Left lung (tissue), 10 donors: ENCODE data around the gene NAALADL2. TPM values are rescaled to one million over a fixed set of nuclear protein-coding genes. Genes with fewer than 3 reads are reported as not detected.
"Not testable (repeated sequence)": the region's sequence is repeated elsewhere in the genome, so short reads cannot be mapped to it uniquely, and the experiment has no call there.

Source experiments
- ATAC-seq: fragments of 200-7000 bp; cut with Tn5 transposase; one replicate; pipeline ENCODE4 v1.9.1; 2020; ENCODE audit warnings: moderate library complexity
- DNase-seq, 4 donors: peaks; one replicate each; pipeline ENCODE4 v3.0.0-alpha.2; 2013 to 2020
- H3K27ac ChIP-seq, 2 donors: fragments of 200-600 bp; sonication (generic) in 1 of 2; one replicate each; pipeline versions ENCODE4 v1.5.0 to v1.8.0; 2020 to 2021
- H3K27me3 ChIP-seq, 2 donors: fragments of 200-600 bp; sonication (generic) in 1 of 2; one replicate each; pipeline versions ENCODE4 v1.5.0 to v1.8.0; 2020 to 2021
- H3K36me3 ChIP-seq, 2 donors: fragments of 200-600 bp; sonication (generic) in 1 of 2; one replicate each; pipeline versions ENCODE4 v1.5.0 to v1.8.0; 2020 to 2021
- H3K4me1 ChIP-seq, 2 donors: fragments of 200-600 bp; one replicate each; pipeline ENCODE4 v1.8.0; 2021
- H3K4me3 ChIP-seq, 2 donors: fragments of 200-600 bp; sonication (generic) in 1 of 2; one replicate each; pipeline versions ENCODE4 v1.5.0 to v1.8.0; 2020 to 2021; ENCODE audit warnings: mild to moderate bottlenecking in 1 of 2
- H3K9me3 ChIP-seq, 2 donors: fragments of 200-600 bp; sonication (generic) in 1 of 2; one replicate each; pipeline versions ENCODE4 v1.5.0 to v1.8.0; 2020 to 2021
- CTCF ChIP-seq, 2 donors: fragments of 200-600 bp; sonication (generic) in 1 of 2; IDR thresholded peaks; one replicate each; pipeline versions ENCODE4 v1.5.0 to v1.8.0; 2021; ENCODE audit warnings: antibody characterized with exemption in 2 of 2
- intact Hi-C, 2 donors: fragments of 100-400 bp; cut with DNase I; formaldehyde crosslinking; loops; one replicate each; pipeline versions ENCODE4 v1.11.2 to v1.14.2; 2022
- polyA plus RNA-seq, 6 donors: library from polyadenylated mRNA; unstranded; fragments of 120-200 nt; gene quantifications; one replicate each; pipeline ENCODE4 v1.2.1, GENCODE V29; 2013; ENCODE audit not compliant: insufficient read length in 6 of 6
- total RNA-seq, 2 donors: library from RNA; stranded (reverse); fragmentation: NEBNext Ultra II Directional; extraction: Animal tissue kit (Norgen Biotek cat#: 25700); gene quantifications; one replicate each; pipeline ENCODE4 v1.2.1, GENCODE V29; 2021
- donor health status: DM: no; HTN: yes; CAD: no.
- donor health status: DM: no; HTN: no; CAD: no.

Gene NAALADL2
- total and polyA plus RNA-seq, 8 donors: 9.8 to 23.3 (median 17.8) TPM

GRCh38 chr3:175270866-175271265 lies 411.7 kb downstream of the NAALADL2 start:
- Histone ChIP-seq H3K27ac (no peak overlapping the region), H3K36me3 (no peaks in the 10 kb centered on the region), H3K4me1 (no peaks in the 10 kb centered on the region), H3K4me3 (no peak overlapping the region), H3K27me3 (no peaks in the 10 kb centered on the region), H3K9me3 (no peaks in the 10 kb centered on the region)
- no peak for ATAC-seq
- DNase-seq: no peak
- TF ChIP-seq CTCF (IDR thresholded peaks at IDR 0.05): no peak
- intact Hi-C loops: no loop called here

GRCh38 chr3:175271465-175271864 lies 412.3 kb downstream of the NAALADL2 start:
- intact Hi-C loops, H3K27me3 ChIP-seq, H3K36me3 ChIP-seq, H3K27ac ChIP-seq, H3K4me3 ChIP-seq, H3K9me3 ChIP-seq, ATAC-seq, H3K4me1 ChIP-seq: not testable (repeated sequence)
- DNase-seq: peak in 1 of 4 donors; percentile 20

DNA sequence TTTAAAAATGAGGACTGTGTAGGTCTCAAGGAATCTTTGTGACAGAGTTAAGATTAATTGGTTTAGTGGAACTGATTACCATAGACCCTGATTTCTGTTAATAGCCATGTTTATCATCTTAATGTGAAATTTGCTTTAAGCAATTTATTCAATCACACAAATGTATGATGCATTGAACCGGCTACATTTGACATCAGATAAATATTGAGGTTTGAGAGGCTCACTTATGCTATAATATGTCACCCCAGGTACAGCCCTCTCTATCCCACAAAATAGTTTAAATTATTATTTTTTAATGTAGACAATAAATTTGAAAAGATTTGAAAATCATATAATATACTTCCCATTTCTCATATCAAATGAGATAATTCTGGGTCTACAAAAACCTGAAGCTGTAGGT lies 413.3 kb downstream of the NAALADL2 start:
- Histone ChIP-seq H3K4me1 (no peaks in the 10 kb centered on the region), H3K27ac (no peak overlapping the region), H3K27me3 (no peaks in the 10 kb centered on the region), H3K9me3 (no peaks in the 10 kb centered on the region), H3K4me3 (no peak overlapping the region), H3K36me3 (no peaks in the 10 kb centered on the region)
- TF ChIP-seq CTCF (IDR thresholded peaks at IDR 0.05): no peak
- ATAC-seq (no peak), DNase-seq (no peak)
- intact Hi-C loops: no loop called here

GRCh38 chr3:175273573-175273972 lies 414.4 kb downstream of the NAALADL2 start:
- Histone ChIP-seq H3K4me3 (no peak overlapping the region), H3K27ac (no peak overlapping the region), H3K36me3 (no peaks in the 10 kb centered on the region), H3K9me3 (no peaks in the 10 kb centered on the region), H3K4me1 (no peaks in the 10 kb centered on the region), H3K27me3 (no peaks in the 10 kb centered on the region)
- intact Hi-C loops: no loop called here
- DNase-seq: no peak
- TF ChIP-seq CTCF (IDR thresholded peaks at IDR 0.05): no peak
- ATAC-seq: no peak

GRCh38 chr3:175274056-175274455 lies 414.9 kb downstream of the NAALADL2 start:
- Histone ChIP-seq H3K9me3 (no peaks in the 10 kb centered on the region), H3K27ac (no peak overlapping the region), H3K36me3 (no peaks in the 10 kb centered on the region), H3K4me3 (no peak overlapping the region), H3K4me1 (no peaks in the 10 kb centered on the region), H3K27me3 (no peaks in the 10 kb centered on the region)
- intact Hi-C loops: no loop called here
- TF ChIP-seq CTCF (IDR thresholded peaks at IDR 0.05): no peak
- ATAC-seq (no peak), DNase-seq (no peak)

DNA sequence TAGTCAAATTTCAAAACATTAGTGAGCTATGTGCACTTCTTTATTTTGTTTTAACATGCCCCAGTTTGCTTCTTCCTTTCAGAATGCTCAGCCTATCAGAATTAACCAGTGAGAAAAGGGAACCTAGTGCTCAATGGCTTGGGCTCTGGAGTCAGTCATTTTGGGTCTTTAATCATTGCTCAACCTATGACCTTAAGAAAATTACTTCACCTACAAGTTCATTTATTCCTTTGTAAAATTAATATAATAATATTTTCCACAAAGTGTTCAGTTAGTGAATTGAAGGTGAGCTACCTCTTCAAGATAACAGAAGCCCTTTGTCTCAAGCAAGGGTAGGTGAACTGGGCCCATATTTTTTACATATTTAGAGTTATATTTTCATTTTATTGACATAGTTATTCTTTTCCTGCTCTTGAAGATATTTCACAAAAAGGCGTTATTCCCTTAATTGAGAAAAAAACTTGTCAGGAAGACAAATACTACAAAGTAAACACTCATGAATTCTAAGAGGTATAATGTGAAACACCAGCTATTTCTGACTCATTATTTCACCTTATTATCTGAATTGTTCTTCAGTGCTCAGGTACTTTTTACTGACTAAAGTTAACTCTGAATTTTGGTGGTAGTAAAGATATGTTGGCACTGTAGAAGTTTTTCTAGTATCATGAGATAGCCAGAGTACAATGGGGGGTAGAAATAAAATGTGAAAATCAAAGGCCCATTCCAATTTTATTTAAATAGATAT lies 415.5 kb downstream of the NAALADL2 start:
- Histone ChIP-seq H3K4me1 (no peaks in the 10 kb centered on the region), H3K4me3 (no peak overlapping the region), H3K36me3 (no peaks in the 10 kb centered on the region), H3K27ac (no peak overlapping the region), H3K27me3 (no peaks in the 10 kb centered on the region), H3K9me3 (no peaks in the 10 kb centered on the region)
- no peak for TF ChIP-seq CTCF (IDR thresholded peaks at IDR 0.05)
- intact Hi-C loops: no loop called here
- ATAC-seq (peak; percentile 78), DNase-seq (no peak)
